Measurements from ENCODE around the gene SH2D2A.

DNA sequence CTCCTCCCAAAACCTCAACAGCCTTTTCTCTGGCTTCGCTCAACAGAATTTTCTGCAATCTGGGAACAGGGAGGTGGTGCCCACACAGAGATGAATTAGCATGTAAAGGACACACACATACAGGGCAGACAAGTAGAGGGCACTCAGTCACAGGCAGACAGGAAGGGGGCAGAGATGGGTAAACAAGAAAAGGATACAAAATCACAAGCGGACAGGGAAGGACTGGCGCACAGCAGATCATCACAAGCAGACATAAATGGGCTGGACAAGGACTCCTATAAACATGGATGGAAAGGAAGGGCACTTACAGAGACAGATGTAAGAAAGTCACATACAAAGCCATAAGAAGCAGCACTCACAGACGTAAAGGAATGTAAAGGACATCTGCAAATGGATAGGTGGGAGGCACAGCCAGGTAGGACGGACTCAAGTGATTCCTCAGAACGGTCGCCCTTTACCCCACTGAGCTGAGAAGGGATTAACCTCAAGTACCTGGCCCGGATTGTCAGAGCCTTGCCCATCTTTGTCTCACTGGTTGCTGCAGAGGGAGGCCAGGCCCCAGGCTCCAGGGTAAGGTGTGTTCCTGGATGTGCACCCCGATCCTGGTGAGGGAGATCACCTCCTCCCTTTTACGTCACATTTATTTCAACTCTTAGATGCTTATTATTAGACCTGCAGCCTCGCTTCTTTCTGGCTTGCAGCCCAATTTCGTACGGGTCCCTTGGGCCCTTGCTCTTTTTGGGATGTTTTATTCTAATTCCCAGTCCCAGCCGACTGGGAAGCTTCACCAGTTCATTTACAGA, 50.1 kb downstream of the SH2D2A start:
- TF ChIP-seq, protein P1, sequence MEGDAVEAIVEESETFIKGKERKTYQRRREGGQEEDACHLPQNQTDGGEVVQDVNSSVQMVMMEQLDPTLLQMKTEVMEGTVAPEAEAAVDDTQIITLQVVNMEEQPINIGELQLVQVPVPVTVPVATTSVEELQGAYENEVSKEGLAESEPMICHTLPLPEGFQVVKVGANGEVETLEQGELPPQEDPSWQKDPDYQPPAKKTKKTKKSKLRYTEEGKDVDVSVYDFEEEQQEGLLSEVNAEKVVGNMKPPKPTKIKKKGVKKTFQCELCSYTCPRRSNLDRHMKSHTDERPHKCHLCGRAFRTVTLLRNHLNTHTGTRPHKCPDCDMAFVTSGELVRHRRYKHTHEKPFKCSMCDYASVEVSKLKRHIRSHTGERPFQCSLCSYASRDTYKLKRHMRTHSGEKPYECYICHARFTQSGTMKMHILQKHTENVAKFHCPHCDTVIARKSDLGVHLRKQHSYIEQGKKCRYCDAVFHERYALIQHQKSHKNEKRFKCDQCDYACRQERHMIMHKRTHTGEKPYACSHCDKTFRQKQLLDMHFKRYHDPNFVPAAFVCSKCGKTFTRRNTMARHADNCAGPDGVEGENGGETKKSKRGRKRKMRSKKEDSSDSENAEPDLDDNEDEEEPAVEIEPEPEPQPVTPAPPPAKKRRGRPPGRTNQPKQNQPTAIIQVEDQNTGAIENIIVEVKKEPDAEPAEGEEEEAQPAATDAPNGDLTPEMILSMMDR (IDR thresholded peaks at IDR 0.05; ENCODE audit: poor library complexity) = no peak
- no peak for TF ChIP-seq EZH2 (IDR thresholded peaks at IDR 0.05; ENCODE audit: borderline replicate concordance)
- TF ChIP-seq EZH2phosphoT487 (IDR thresholded peaks at IDR 0.05; ENCODE audit: low read depth, severe bottlenecking, unreplicated experiment) = no peak
